GM12801 (cell line): ENCODE data around the gene ZNF865.

ENCODE experiments used
- TF ChIP-seq, protein P1 (sequence below): IDR thresholded peaks from one replicate; pipeline ENCODE4 v1.5.1; 2011; ENCODE audit warnings: control low read depth; ENCODE audit not compliant: insufficient read length; ENCODE audit errors: extremely low read depth

ZNF865 gene

GRCh38 chr19:55649268-55650125 is 44.0 kb downstream of the ZNF865 start:
- TF ChIP-seq, protein P1, sequence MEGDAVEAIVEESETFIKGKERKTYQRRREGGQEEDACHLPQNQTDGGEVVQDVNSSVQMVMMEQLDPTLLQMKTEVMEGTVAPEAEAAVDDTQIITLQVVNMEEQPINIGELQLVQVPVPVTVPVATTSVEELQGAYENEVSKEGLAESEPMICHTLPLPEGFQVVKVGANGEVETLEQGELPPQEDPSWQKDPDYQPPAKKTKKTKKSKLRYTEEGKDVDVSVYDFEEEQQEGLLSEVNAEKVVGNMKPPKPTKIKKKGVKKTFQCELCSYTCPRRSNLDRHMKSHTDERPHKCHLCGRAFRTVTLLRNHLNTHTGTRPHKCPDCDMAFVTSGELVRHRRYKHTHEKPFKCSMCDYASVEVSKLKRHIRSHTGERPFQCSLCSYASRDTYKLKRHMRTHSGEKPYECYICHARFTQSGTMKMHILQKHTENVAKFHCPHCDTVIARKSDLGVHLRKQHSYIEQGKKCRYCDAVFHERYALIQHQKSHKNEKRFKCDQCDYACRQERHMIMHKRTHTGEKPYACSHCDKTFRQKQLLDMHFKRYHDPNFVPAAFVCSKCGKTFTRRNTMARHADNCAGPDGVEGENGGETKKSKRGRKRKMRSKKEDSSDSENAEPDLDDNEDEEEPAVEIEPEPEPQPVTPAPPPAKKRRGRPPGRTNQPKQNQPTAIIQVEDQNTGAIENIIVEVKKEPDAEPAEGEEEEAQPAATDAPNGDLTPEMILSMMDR, result no peak

DNA sequence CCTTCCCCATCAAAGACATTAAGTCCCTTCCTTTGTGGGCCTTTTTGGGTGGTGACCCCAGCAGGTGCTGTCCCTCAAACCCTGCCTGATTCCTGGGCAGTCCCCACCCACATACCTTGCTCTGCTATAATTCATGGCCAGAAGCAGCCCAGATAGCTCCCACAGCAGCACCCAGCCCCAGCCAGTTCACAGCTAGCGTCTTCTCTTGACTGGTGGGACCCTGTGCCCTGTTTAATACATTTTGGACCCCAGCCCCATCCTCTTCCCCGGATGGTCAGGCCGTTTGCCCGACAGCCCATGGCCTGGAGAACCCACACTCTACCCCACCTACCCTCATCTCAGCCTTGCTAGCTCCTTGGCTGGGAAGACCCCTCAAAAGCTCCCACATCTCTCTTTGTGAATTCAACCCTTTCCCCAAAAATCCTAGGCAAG is 44.7 kb downstream of the ZNF865 start:
- TF ChIP-seq, protein P1, result no peak

- TF ChIP-seq, protein P1, result no peak
Observed at GRCh38 chr19:55650602-55651230, 45.3 kb downstream of the ZNF865 start.

DNA sequence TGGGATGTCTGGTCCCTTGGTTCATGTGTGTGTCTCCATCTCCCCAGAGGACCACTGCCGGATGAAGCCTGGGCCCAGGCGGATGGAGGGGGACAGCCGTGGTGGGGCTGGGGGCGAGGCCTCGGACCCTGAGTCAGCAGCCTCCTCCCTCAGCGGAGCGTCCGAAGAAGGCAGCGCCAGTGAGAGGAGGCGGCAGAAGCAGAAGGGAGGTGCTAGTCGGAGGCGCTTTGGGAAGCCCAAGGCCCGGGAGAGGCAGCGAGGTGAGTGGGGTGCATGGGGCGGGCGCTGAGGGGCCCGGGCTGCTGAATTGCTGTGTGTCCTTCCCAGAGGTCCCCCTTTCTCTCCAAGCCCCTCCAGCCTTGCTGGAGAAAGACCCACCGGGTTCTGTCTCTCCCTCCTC is 45.8 kb downstream of the ZNF865 start:
- TF ChIP-seq, protein P1, result no peak

- TF ChIP-seq, protein P1, result no peak
Observed at GRCh38 chr19:55652311-55653128, 47.1 kb downstream of the ZNF865 start.

- TF ChIP-seq, protein P1, result peak; percentile 99
Observed at GRCh38 chr19:55653651-55654322, 48.3 kb downstream of the ZNF865 start.
